ENCODE data around the gene FOXO3.
A peak's percentile ranks its signal among the peaks of the same experiment; 100 is the strongest.
"Not testable (repeated sequence)": the region's sequence is repeated elsewhere in the genome, so short reads cannot be mapped to it uniquely, and the experiment has no call there.

The FOXO3 gene

GRCh38 chr6:108651340-108652227 is 90.9 kb downstream of the FOXO3 start:
- H3K9me3 ChIP-seq (ENCODE audit: control insufficient read depth in 2 of 2, low read length in 2 of 2), result no peaks in the 10 kb centered on the region
- peaks cover 60% of the 10 kb centered on the region for H3K4me1 ChIP-seq (ENCODE audit: control insufficient read depth, insufficient read depth, low read length)
- H3K27ac ChIP-seq (ENCODE audit: low read length), result peak overlapping the region; percentile 50
- no peaks in the 10 kb centered on the region for H3K36me3 ChIP-seq (ENCODE audit: control insufficient read depth in 2 of 2, insufficient read depth in 2 of 2, low read length in 2 of 2)
- H3K9ac ChIP-seq (ENCODE audit: low read length in 2 of 2), result peak overlapping the region; percentile 46 to 47
- peak overlapping the region in 1 of 2 donors; percentile 23 for H3K4me3 ChIP-seq (ENCODE audit: low read length in 2 of 2)
- H3K27me3 ChIP-seq (ENCODE audit: control insufficient read depth in 1 of 2, insufficient read depth in 2 of 2, low read length in 2 of 2), result no peaks in the 10 kb centered on the region

- Histone ChIP-seq H3K27ac (ENCODE audit: low read length) (peak overlapping the region; percentile 50), H3K4me3 (ENCODE audit: low read length in 2 of 2) (peak overlapping the region in 1 of 2 donors; percentile 23), H3K36me3 (ENCODE audit: control insufficient read depth in 2 of 2, insufficient read depth in 2 of 2, low read length in 2 of 2) (no peaks in the 10 kb centered on the region), H3K9ac (ENCODE audit: low read length in 2 of 2) (peak overlapping the region in 1 of 2 donors; percentile 24), H3K27me3 (ENCODE audit: control insufficient read depth in 1 of 2, insufficient read depth in 2 of 2, low read length in 2 of 2) (no peaks in the 10 kb centered on the region), H3K4me1 (ENCODE audit: control insufficient read depth, insufficient read depth, low read length) (peaks cover 60% of the 10 kb centered on the region), H3K9me3 (ENCODE audit: control insufficient read depth in 2 of 2, low read length in 2 of 2) (no peaks in the 10 kb centered on the region)
These were observed 91.7 kb downstream of the FOXO3 start for GRCh38 chr6:108652375-108652774.

- Histone ChIP-seq H3K9me3 (ENCODE audit: control insufficient read depth in 2 of 2, low read length in 2 of 2) (no peaks in the 10 kb centered on the region), H3K9ac (ENCODE audit: low read length in 2 of 2) (no peak overlapping the region), H3K27ac (ENCODE audit: low read length) (peak overlapping the region; percentile 53), H3K36me3 (ENCODE audit: control insufficient read depth in 2 of 2, insufficient read depth in 2 of 2, low read length in 2 of 2) (no peaks in the 10 kb centered on the region), H3K27me3 (ENCODE audit: control insufficient read depth in 1 of 2, insufficient read depth in 2 of 2, low read length in 2 of 2) (no peaks in the 10 kb centered on the region), H3K4me3 (ENCODE audit: low read length in 2 of 2) (peak overlapping the region in 1 of 2 donors; percentile 23), H3K4me1 (ENCODE audit: control insufficient read depth, insufficient read depth, low read length) (peaks cover 59% of the 10 kb centered on the region)
These were observed 93.2 kb downstream of the FOXO3 start for GRCh38 chr6:108653949-108654348.

GRCh38 chr6:108654465-108655106 is 93.9 kb downstream of the FOXO3 start:
- H3K4me1 ChIP-seq (ENCODE audit: control insufficient read depth, insufficient read depth, low read length), result peaks cover 59% of the 10 kb centered on the region
- H3K36me3 ChIP-seq (ENCODE audit: control insufficient read depth in 2 of 2, insufficient read depth in 2 of 2, low read length in 2 of 2), result no peaks in the 10 kb centered on the region
- H3K27me3 ChIP-seq (ENCODE audit: control insufficient read depth in 1 of 2, insufficient read depth in 2 of 2, low read length in 2 of 2), result no peaks in the 10 kb centered on the region
- H3K9ac ChIP-seq (ENCODE audit: low read length in 2 of 2), result peak overlapping the region in 1 of 2 donors; percentile 42
- no peak overlapping the region for H3K4me3 ChIP-seq (ENCODE audit: low read length in 2 of 2)
- peak overlapping the region; percentile 73 for H3K27ac ChIP-seq (ENCODE audit: low read length)
- H3K9me3 ChIP-seq (ENCODE audit: control insufficient read depth in 2 of 2, low read length in 2 of 2), result no peaks in the 10 kb centered on the region

- Histone ChIP-seq H3K27ac (ENCODE audit: low read length) (peak overlapping the region; percentile 73), H3K27me3 (ENCODE audit: control insufficient read depth in 1 of 2, insufficient read depth in 2 of 2, low read length in 2 of 2) (no peaks in the 10 kb centered on the region), H3K9me3 (ENCODE audit: control insufficient read depth in 2 of 2, low read length in 2 of 2) (no peaks in the 10 kb centered on the region), H3K36me3 (ENCODE audit: control insufficient read depth in 2 of 2, insufficient read depth in 2 of 2, low read length in 2 of 2) (no peaks in the 10 kb centered on the region), H3K4me3 (ENCODE audit: low read length in 2 of 2) (peak overlapping the region in 1 of 2 donors; percentile 58), H3K4me1 (ENCODE audit: control insufficient read depth, insufficient read depth, low read length) (peaks cover 51% of the 10 kb centered on the region), H3K9ac (ENCODE audit: low read length in 2 of 2) (peak overlapping the region; percentile 22 to 42)
These were observed 95.3 kb downstream of the FOXO3 start for GRCh38 chr6:108655806-108656651.

- peak overlapping the region in 1 of 2 donors; percentile 58 for H3K4me3 ChIP-seq (ENCODE audit: low read length in 2 of 2)
- peaks cover 47% of the 10 kb centered on the region for H3K4me1 ChIP-seq (ENCODE audit: control insufficient read depth, insufficient read depth, low read length)
These were observed 96.1 kb downstream of the FOXO3 start for GRCh38 chr6:108656836-108657235.

GRCh38 chr6:108658174-108658573 is 97.5 kb downstream of the FOXO3 start:
- Histone ChIP-seq H3K9ac (ENCODE audit: low read length in 2 of 2) (no peak overlapping the region), H3K36me3 (ENCODE audit: control insufficient read depth in 2 of 2, insufficient read depth in 2 of 2, low read length in 2 of 2) (no peaks in the 10 kb centered on the region), H3K4me3 (ENCODE audit: low read length in 2 of 2) (no peak overlapping the region), H3K9me3 (ENCODE audit: control insufficient read depth in 2 of 2, low read length in 2 of 2) (no peaks in the 10 kb centered on the region), H3K27ac (ENCODE audit: low read length) (no peak overlapping the region), H3K4me1 (ENCODE audit: control insufficient read depth, insufficient read depth, low read length) (peaks cover 37% of the 10 kb centered on the region), H3K27me3 (ENCODE audit: control insufficient read depth in 1 of 2, insufficient read depth in 2 of 2, low read length in 2 of 2) (no peaks in the 10 kb centered on the region)

More at GRCh38 chr6:108656836-108657235, 96.1 kb downstream of the FOXO3 start:
- Histone ChIP-seq H3K9ac (ENCODE audit: low read length in 2 of 2) (peak overlapping the region in 1 of 2 donors; percentile 5), H3K9me3 (ENCODE audit: control insufficient read depth in 2 of 2, low read length in 2 of 2) (no peaks in the 10 kb centered on the region), H3K27me3 (ENCODE audit: control insufficient read depth in 1 of 2, insufficient read depth in 2 of 2, low read length in 2 of 2) (no peaks in the 10 kb centered on the region), H3K27ac (ENCODE audit: low read length) (peak overlapping the region; percentile 20), H3K36me3 (ENCODE audit: control insufficient read depth in 2 of 2, insufficient read depth in 2 of 2, low read length in 2 of 2) (no peaks in the 10 kb centered on the region)

GRCh38 chr6:108658785-108659184 is 98.1 kb downstream of the FOXO3 start:
- H3K27ac ChIP-seq (ENCODE audit: low read length), result not testable (repeated sequence)
- peaks cover 31% of the 10 kb centered on the region for H3K4me1 ChIP-seq (ENCODE audit: control insufficient read depth, insufficient read depth, low read length)

GRCh38 chr6:108660251-108660650 is 99.5 kb downstream of the FOXO3 start:
- H3K4me3 ChIP-seq (ENCODE audit: low read length in 2 of 2), result no peak overlapping the region
- H3K27ac ChIP-seq (ENCODE audit: low read length), result no peak overlapping the region
- no peaks in the 10 kb centered on the region for H3K27me3 ChIP-seq (ENCODE audit: control insufficient read depth in 1 of 2, insufficient read depth in 2 of 2, low read length in 2 of 2)
- H3K36me3 ChIP-seq (ENCODE audit: control insufficient read depth in 2 of 2, insufficient read depth in 2 of 2, low read length in 2 of 2), result peaks cover 5 to 7% of the 10 kb centered on the region in 2 donors
- H3K9me3 ChIP-seq (ENCODE audit: control insufficient read depth in 2 of 2, low read length in 2 of 2), result no peaks in the 10 kb centered on the region
- H3K9ac ChIP-seq (ENCODE audit: low read length in 2 of 2), result no peak overlapping the region
- peaks cover 21% of the 10 kb centered on the region for H3K4me1 ChIP-seq (ENCODE audit: control insufficient read depth, insufficient read depth, low read length)

More at GRCh38 chr6:108658785-108659184, 98.1 kb downstream of the FOXO3 start:
- not testable (repeated sequence) for H3K9me3 ChIP-seq (ENCODE audit: control insufficient read depth in 2 of 2, low read length in 2 of 2); H3K27me3 ChIP-seq (ENCODE audit: control insufficient read depth in 1 of 2, insufficient read depth in 2 of 2, low read length in 2 of 2); H3K4me3 ChIP-seq (ENCODE audit: low read length in 2 of 2); H3K36me3 ChIP-seq (ENCODE audit: control insufficient read depth in 2 of 2, insufficient read depth in 2 of 2, low read length in 2 of 2); H3K9ac ChIP-seq (ENCODE audit: low read length in 2 of 2)

GRCh38 chr6:108661430-108661829 is 100.7 kb downstream of the FOXO3 start:
- H3K9me3 ChIP-seq (ENCODE audit: control insufficient read depth in 2 of 2, low read length in 2 of 2), result no peaks in the 10 kb centered on the region
- H3K9ac ChIP-seq (ENCODE audit: low read length in 2 of 2), result no peak overlapping the region
- H3K4me3 ChIP-seq (ENCODE audit: low read length in 2 of 2), result no peak overlapping the region
- H3K27me3 ChIP-seq (ENCODE audit: control insufficient read depth in 1 of 2, insufficient read depth in 2 of 2, low read length in 2 of 2), result no peaks in the 10 kb centered on the region
- H3K4me1 ChIP-seq (ENCODE audit: control insufficient read depth, insufficient read depth, low read length), result peaks cover 10% of the 10 kb centered on the region
- peaks cover 5 to 7% of the 10 kb centered on the region in 2 donors for H3K36me3 ChIP-seq (ENCODE audit: control insufficient read depth in 2 of 2, insufficient read depth in 2 of 2, low read length in 2 of 2)
- H3K27ac ChIP-seq (ENCODE audit: low read length), result no peak overlapping the region
